ENCODE results near the gene ARSA. TPM values are rescaled to one million over a fixed set of nuclear protein-coding genes. Genes with fewer than 3 reads are reported as not detected.
A peak's percentile ranks its signal among the peaks of the same experiment; 100 is the strongest.

The ARSA gene
- polyA plus RNA-seq, 1 donor (not counting 4 experiments of a cell fraction or from before 2014, with no cell fraction given): 12.1 TPM

DNA sequence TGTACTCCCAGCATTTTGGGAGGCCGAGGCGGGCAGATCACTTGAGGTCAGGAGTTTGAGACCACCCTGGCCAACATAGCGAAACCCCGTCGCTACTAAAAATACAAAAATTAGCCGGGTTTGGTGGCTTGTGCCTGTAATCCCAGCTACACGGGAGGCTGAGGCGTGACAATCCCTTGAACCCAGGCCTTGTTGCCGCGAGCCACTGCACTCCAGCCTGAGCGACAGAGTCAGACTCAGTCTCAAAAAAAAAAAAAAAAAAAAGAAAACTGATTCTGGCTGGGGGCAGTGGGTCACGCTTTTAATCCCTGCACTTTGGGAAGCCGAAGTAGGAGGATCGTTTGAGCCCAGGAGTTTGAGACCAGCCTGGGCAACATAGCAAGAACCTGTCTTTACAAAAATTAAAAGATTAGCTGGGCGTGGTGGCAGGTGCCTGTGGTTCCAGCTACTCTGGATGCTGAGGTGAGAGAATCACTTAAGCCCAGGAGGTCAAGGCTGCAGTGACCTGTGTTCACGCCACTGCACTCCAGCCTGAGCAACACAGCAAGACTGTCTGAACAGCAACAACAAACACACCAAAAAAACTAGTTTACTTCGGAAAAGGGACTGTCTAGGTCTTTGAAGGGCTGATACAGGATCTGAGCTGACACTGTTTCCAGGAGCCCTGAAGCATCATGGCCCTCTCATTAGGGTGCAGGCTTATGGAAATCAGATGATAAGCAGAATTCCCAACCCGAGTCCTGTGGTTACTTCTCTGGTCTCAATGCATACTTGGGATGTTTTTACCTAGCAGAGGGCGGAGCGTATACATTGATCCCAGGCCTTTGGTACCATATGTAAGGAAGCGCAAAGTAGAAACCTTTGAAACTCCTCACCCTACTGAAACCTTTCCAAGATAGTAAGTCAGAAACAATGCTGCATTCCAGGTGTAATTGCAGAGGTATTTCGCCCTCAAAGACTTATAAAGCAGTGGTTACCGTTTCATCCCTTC lies 43.6 kb downstream of the ARSA start:
- H3K4me1 ChIP-seq (ENCODE audit: control insufficient read depth, extremely low read depth, insufficient read depth, low read length): peaks cover 12% of the 10 kb centered on the region
- peaks cover 1 to 6% of the 10 kb centered on the region in 2 experiments for H3K36me3 ChIP-seq (ENCODE audit: control insufficient read depth in 2 of 2, extremely low read depth in 1 of 2, insufficient read depth in 2 of 2, low read length in 2 of 2)
- H3K9ac ChIP-seq (ENCODE audit: control insufficient read depth, extremely low read depth, insufficient read depth, low read length): peak overlapping the region; percentile 95
- peak overlapping the region; percentile 96 for H3K4me2 ChIP-seq (ENCODE audit: control insufficient read depth, extremely low read depth, insufficient read depth, low read depth, low read length)
- H3K79me2 ChIP-seq (ENCODE audit: control insufficient read depth, insufficient read depth, low read length): peaks cover 15% of the 10 kb centered on the region
- H4K20me1 ChIP-seq (ENCODE audit: control insufficient read depth, extremely low read depth, insufficient read depth, low read length): no peaks in the 10 kb centered on the region
- no peak overlapping the region for H3K27ac ChIP-seq (ENCODE audit: control insufficient read depth, insufficient read depth, low read length)
- peak; percentile 52 for FAIRE-seq
- H3K9me3 ChIP-seq (ENCODE audit: control insufficient read depth, low read depth, low read length): no peaks in the 10 kb centered on the region
- peak overlapping the region in 1 of 3 experiments; percentile 94 for H3K4me3 ChIP-seq (ENCODE audit: control insufficient read depth in 2 of 3, extremely low read depth in 1 of 3, insufficient read depth in 2 of 3, low read depth in 1 of 3, low read length in 3 of 3)
- H3K27me3 ChIP-seq (ENCODE audit: control insufficient read depth, extremely low read depth, insufficient read depth, low read length): no peaks in the 10 kb centered on the region
- no peak for TF ChIP-seq EZH2 (IDR thresholded peaks at IDR 0.05; ENCODE audit: low read length)
- TF ChIP-seq, protein P1, sequence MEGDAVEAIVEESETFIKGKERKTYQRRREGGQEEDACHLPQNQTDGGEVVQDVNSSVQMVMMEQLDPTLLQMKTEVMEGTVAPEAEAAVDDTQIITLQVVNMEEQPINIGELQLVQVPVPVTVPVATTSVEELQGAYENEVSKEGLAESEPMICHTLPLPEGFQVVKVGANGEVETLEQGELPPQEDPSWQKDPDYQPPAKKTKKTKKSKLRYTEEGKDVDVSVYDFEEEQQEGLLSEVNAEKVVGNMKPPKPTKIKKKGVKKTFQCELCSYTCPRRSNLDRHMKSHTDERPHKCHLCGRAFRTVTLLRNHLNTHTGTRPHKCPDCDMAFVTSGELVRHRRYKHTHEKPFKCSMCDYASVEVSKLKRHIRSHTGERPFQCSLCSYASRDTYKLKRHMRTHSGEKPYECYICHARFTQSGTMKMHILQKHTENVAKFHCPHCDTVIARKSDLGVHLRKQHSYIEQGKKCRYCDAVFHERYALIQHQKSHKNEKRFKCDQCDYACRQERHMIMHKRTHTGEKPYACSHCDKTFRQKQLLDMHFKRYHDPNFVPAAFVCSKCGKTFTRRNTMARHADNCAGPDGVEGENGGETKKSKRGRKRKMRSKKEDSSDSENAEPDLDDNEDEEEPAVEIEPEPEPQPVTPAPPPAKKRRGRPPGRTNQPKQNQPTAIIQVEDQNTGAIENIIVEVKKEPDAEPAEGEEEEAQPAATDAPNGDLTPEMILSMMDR (optimal IDR thresholded peaks at IDR 0.05 in 1 of 3, IDR thresholded peaks at IDR 0.05 in 1 of 3, conservative IDR thresholded peaks at IDR 0.05 in 1 of 3; ENCODE audit: extremely low read depth in 1 of 3, insufficient read depth in 2 of 3, low read length in 3 of 3): no peak
- H2AFZ ChIP-seq (ENCODE audit: control insufficient read depth, low read length): no peak overlapping the region
- H3K9me1 ChIP-seq (ENCODE audit: control insufficient read depth, extremely low read depth, insufficient read depth, low read length): no peaks in the 10 kb centered on the region
- DNase-seq (ENCODE audit: low read depth, low spot score): no peak
- dilution Hi-C loops (cut with MboI; ENCODE audit: extremely low pct_ligation_motif_present, low sequenced_read_pairs): no loop called here

DNA sequence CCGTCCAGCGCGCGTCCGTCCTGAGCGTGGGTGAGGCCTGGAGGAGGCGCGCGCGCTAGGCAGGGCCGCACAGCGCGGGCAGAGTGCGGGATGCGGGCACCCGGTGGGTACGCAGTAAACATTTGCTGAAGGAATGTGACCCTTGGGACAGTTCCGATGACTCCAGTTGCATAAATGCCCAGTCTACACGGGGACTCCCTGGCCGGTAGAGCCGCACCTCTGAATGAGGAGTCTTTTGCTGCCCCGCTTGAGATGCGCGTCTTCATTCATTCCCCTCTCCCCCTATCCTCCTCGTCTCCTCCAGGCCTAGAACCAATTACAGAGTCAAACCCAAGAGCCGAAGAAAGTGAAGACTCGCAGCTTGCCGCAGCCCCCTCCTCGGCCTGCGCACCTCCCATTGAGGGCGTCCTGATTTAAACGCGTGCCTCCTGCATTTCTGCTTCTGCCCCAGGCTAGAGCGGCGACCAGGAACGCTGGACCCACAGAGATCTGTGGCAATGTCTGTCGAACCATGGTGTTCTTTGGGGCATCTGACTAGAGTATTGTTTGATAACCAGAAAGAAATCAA lies 44.6 kb downstream of the ARSA start:
- H3K9me3 ChIP-seq (ENCODE audit: control insufficient read depth, low read depth, low read length): no peaks in the 10 kb centered on the region
- peaks cover 2 to 11% of the 10 kb centered on the region in 2 experiments for H3K36me3 ChIP-seq (ENCODE audit: control insufficient read depth in 2 of 2, extremely low read depth in 1 of 2, insufficient read depth in 2 of 2, low read length in 2 of 2)
- dilution Hi-C loops (cut with MboI; ENCODE audit: extremely low pct_ligation_motif_present, low sequenced_read_pairs): no loop called here
- peak overlapping the region; percentile 96 for H3K4me2 ChIP-seq (ENCODE audit: control insufficient read depth, extremely low read depth, insufficient read depth, low read depth, low read length)
- no peaks in the 10 kb centered on the region for H4K20me1 ChIP-seq (ENCODE audit: control insufficient read depth, extremely low read depth, insufficient read depth, low read length)
- peak overlapping the region; percentile 39 for H3K27ac ChIP-seq (ENCODE audit: control insufficient read depth, insufficient read depth, low read length)
- peak overlapping the region; percentile 79 to 94 (median 89) for H3K4me3 ChIP-seq (ENCODE audit: control insufficient read depth in 2 of 3, extremely low read depth in 1 of 3, insufficient read depth in 2 of 3, low read depth in 1 of 3, low read length in 3 of 3)
- H2AFZ ChIP-seq (ENCODE audit: control insufficient read depth, low read length): peak overlapping the region; percentile 67
- peak overlapping the region; percentile 95 for H3K9ac ChIP-seq (ENCODE audit: control insufficient read depth, extremely low read depth, insufficient read depth, low read length)
- TF ChIP-seq, protein P1 (optimal IDR thresholded peaks at IDR 0.05 in 1 of 3, IDR thresholded peaks at IDR 0.05 in 1 of 3, conservative IDR thresholded peaks at IDR 0.05 in 1 of 3; ENCODE audit: extremely low read depth in 1 of 3, insufficient read depth in 2 of 3, low read length in 3 of 3): no peak
- no peak for TF ChIP-seq EZH2 (IDR thresholded peaks at IDR 0.05; ENCODE audit: low read length)
- peaks cover 15% of the 10 kb centered on the region for H3K79me2 ChIP-seq (ENCODE audit: control insufficient read depth, insufficient read depth, low read length)
- no peaks in the 10 kb centered on the region for H3K27me3 ChIP-seq (ENCODE audit: control insufficient read depth, extremely low read depth, insufficient read depth, low read length)
- peaks cover 12% of the 10 kb centered on the region for H3K4me1 ChIP-seq (ENCODE audit: control insufficient read depth, extremely low read depth, insufficient read depth, low read length)
- DNase-seq (ENCODE audit: low read depth, low spot score) (no peak), FAIRE-seq (peak; percentile 13)
- no peaks in the 10 kb centered on the region for H3K9me1 ChIP-seq (ENCODE audit: control insufficient read depth, extremely low read depth, insufficient read depth, low read length)

Measured in keratinocyte (primary cell).